PC-3 (cell line): ENCODE results near the gene MCTP2.

Experiments
- CTCF ChIP-seq: fragments of 300-600 bp; sonication (generic); conservative IDR thresholded peaks from 2 replicates; pipeline ENCODE4 v1.5.1; 2017; ENCODE audit warnings: antibody characterized with exemption, low read depth, mild to moderate bottlenecking, low read length
- EZH2 ChIP-seq: fragments of 300-600 bp; sonication (generic); IDR thresholded peaks from one replicate; pipeline ENCODE4 v1.6.1; 2017; ENCODE audit warnings: antibody characterized with exemption, mild to moderate bottlenecking, low read length; ENCODE audit not compliant: unreplicated experiment
- EZH2phosphoT487 ChIP-seq: fragments of 300-600 bp; sonication (generic); IDR thresholded peaks from 2 replicates; pipeline ENCODE4 v1.6.1; 2018; ENCODE audit warnings: mild to moderate bottlenecking, antibody characterized with exemption, low read length, borderline replicate concordance

GRCh38 chr15:94196531-94196930 lies 34.8 kb upstream of the MCTP2 start:
- TF ChIP-seq CTCF (no peak), EZH2 (no peak), EZH2phosphoT487 (no peak)
